Uterus (tissue), 4 donors: Measurements from ENCODE around the gene GOLGA8S. TPM values are rescaled to one million over a fixed set of nuclear protein-coding genes. Genes with fewer than 3 reads are reported as not detected.

ENCODE experiments used
- small RNA-seq: library from RNA; depleted of rRNA; stranded (forward); fragments of <200 nt; gene quantifications from one replicate; pipeline ENCODE3, GENCODE V24; 2016
- total RNA-seq, 4 donors: library from RNA; depleted of rRNA in 3 of 4; stranded (reverse); fragments of >200 nt in 3 of 4; gene quantifications; one replicate each; pipeline versions ENCODE4 v1.1.0 to v1.2.4, GENCODE V29; 2014 to 2023
- donor health status: DM: yes; HTN: yes; CAD: no.

The GOLGA8S gene
- total RNA-seq, 4 donors from 2014 or later, result 0.24 to 0.35 TPM; not detected in 2

Small RNA genes lying within 50 kb of the gene (small RNA-seq; reads per million reads assigned to genes)
- not detected for gene RN7SL536P

Other genes with a start within 250 kb of the GOLGA8S start
- not detected for gene GOLGA6L1, start 217.9 kb upstream of the GOLGA8S start, total RNA-seq
- gene GOLGA6L26, start 20.6 kb upstream of the GOLGA8S start, total RNA-seq, result not detected
- gene GOLGA6L2, start 92.5 kb downstream of the GOLGA8S start, total RNA-seq, result not detected
- gene MKRN3, start 210.9 kb downstream of the GOLGA8S start, total RNA-seq, result under 1 TPM in 2 of 4 donors, not detected in 2; 0.21 to 0.29 TPM